ENCODE data around the gene CYP2A7. TPM values are rescaled to one million over a fixed set of nuclear protein-coding genes. Genes with fewer than 3 reads are reported as not detected.

The CYP2A7 gene
- total and polyA plus RNA-seq, 2 of the 8 experiments (the other 6 are each of a cell fraction or from before 2014, with no cell fraction given), result 0.23 TPM; not detected in 1

DNA sequence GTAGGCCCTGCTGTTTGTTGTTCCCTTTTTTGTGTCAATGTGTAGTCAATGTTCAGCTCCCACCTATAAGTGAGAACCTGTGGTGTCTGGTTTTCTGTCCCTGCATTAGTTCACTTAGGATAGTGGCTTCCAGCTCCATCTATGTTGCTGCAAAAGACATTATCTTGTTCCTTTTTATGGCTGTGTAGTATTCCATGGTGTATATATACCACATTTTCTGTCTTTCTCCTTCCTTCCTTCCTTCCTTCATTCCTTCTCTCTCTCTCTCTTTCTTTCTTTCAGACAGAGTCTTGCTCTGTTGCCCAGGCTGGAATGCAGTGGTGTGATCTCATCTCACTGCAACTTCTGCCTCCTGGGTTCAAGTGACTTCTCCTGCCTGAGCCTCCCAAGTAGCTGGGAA lies 52.8 kb downstream of the CYP2A7 start:
- no peak overlapping the region for H3K4me3 ChIP-seq (ENCODE audit: extremely low read depth in 1 of 4, insufficient read depth in 2 of 4, low read depth in 3 of 4, low read length in 4 of 4)
- no peak overlapping the region for H3K4ac ChIP-seq (replicated peaks; ENCODE audit: insufficient read length, low read depth, low read length)
- no peak overlapping the region for H2BK5ac ChIP-seq (ENCODE audit: low read depth, low read length)
- no peaks in the 10 kb centered on the region for H3K27me3 ChIP-seq (replicated peaks in 1 of 4; ENCODE audit: control insufficient read depth in 3 of 4, extremely low read depth in 1 of 4, insufficient read depth in 3 of 4, low read length in 3 of 4)
- H4K5ac ChIP-seq (ENCODE audit: insufficient read length, low read depth, low read length), result no peak overlapping the region
- no peak overlapping the region for H2AK5ac ChIP-seq (ENCODE audit: low read depth, low read length)
- FAIRE-seq (no peak), DNase-seq (ENCODE audit: low read depth in 1 of 2, low spot score in 2 of 2) (no peak)
- no peaks in the 10 kb centered on the region; a peak in 2 of 8 replicates for H3K36me3 ChIP-seq (ENCODE audit: control insufficient read depth in 2 of 4, insufficient read depth in 4 of 4, low read length in 3 of 4)
- no peak overlapping the region for H3K23ac ChIP-seq (ENCODE audit: insufficient read length)
- peaks cover 2% of the 10 kb centered on the region; the same call in 1 of the 2 replicates for H3K23me2 ChIP-seq (ENCODE audit: low read depth, low read length)
- no peak overlapping the region for H2BK20ac ChIP-seq (ENCODE audit: low read length)
- H3K9ac ChIP-seq (replicated peaks in 1 of 4; ENCODE audit: extremely low read depth in 1 of 4, low read depth in 3 of 4, low read length in 3 of 4), result no peak overlapping the region
- no peak overlapping the region for H3K4me2 ChIP-seq (ENCODE audit: insufficient read depth in 1 of 2, low read depth in 2 of 2, low read length in 2 of 2)
- H4K91ac ChIP-seq (replicated peaks; ENCODE audit: insufficient read length, low read length), result no peak overlapping the region
- H3K27ac ChIP-seq (ENCODE audit: low read depth, low read length), result no peak overlapping the region
- H2AFZ ChIP-seq (ENCODE audit: low read length), result no peak overlapping the region
- no peak overlapping the region for H3K18ac ChIP-seq (ENCODE audit: extremely low read depth, low read length)
- no peak overlapping the region for H2BK15ac ChIP-seq (ENCODE audit: low read length)
- no peak overlapping the region for H3K56ac ChIP-seq (replicated peaks; ENCODE audit: insufficient read length, low read depth, low read length)
- no peak overlapping the region for H3K14ac ChIP-seq (ENCODE audit: insufficient read length)
- H2BK12ac ChIP-seq (ENCODE audit: low read depth, low read length), result no peak overlapping the region
- no peaks in the 10 kb centered on the region for H3K9me3 ChIP-seq (ENCODE audit: insufficient read depth in 2 of 2, low read depth in 1 of 2, low read length in 1 of 2)
- H4K8ac ChIP-seq (ENCODE audit: extremely low read depth, insufficient read depth, low read length), result no peak overlapping the region
- CTCF ChIA-PET (ENCODE audit: partially characterized antibody), result interaction anchor here (0.6 to 1.6 kb wide), 2 partner anchors 10 to 116 kb away, joined by 3 to 6 read pairs; no protein-coding TSS in a partner anchor
- H2BK120ac ChIP-seq (replicated peaks; ENCODE audit: low read depth, low read length), result no peak overlapping the region
- H3K79me2 ChIP-seq (ENCODE audit: control insufficient read depth in 1 of 2, insufficient read depth in 2 of 2, low read length in 2 of 2), result no peaks in the 10 kb centered on the region
- TF ChIP-seq BRCA1 (IDR thresholded peaks at IDR 0.05; ENCODE audit: low read depth, low read length) (no peak), CBX8 (IDR thresholded peaks at IDR 0.05; ENCODE audit: borderline replicate concordance, low read depth, low read length) (no peak), SIRT6 (IDR thresholded peaks at IDR 0.05; ENCODE audit: low read length) (no peak), GABPA (IDR thresholded peaks at IDR 0.05; ENCODE audit: borderline replicate concordance, insufficient read depth, low read length) (no peak), SRF (IDR thresholded peaks at IDR 0.05; ENCODE audit: low read depth, low read length) (no peak)
- H3K79me1 ChIP-seq (ENCODE audit: low read depth, low read length), result no peaks in the 10 kb centered on the region; the same call in 1 of the 2 replicates
- H3K4me1 ChIP-seq (replicated peaks in 1 of 4; ENCODE audit: control insufficient read depth in 3 of 4, insufficient read depth in 4 of 4, low read length in 3 of 4), result no peaks in the 10 kb centered on the region
- POLR2A ChIA-PET (ENCODE audit: partially characterized antibody), result interaction anchor here (0.9 to 1.1 kb wide), 2 partner anchors 10 to 20 kb away, joined by 3 to 4 read pairs; no protein-coding TSS in a partner anchor
- H4K20me1 ChIP-seq (replicated peaks in 1 of 2; ENCODE audit: control insufficient read depth in 1 of 2, insufficient read depth in 2 of 2, low read length in 2 of 2), result no peaks in the 10 kb centered on the region
